K562 (cell line): ENCODE results near the gene HGS. TPM values are rescaled to one million over a fixed set of nuclear protein-coding genes. Genes with fewer than 3 reads are reported as not detected.

Source experiments
- CBX1 ChIP-seq: sonication (generic); IDR thresholded peaks from 2 replicates; pipeline ENCODE4 v1.6.1; 2016; ENCODE audit warnings: antibody characterized with exemption, low read depth, mild to moderate bottlenecking
- HDAC2 ChIP-seq: fragments of 450-650 bp; IDR thresholded peaks from 2 replicates; pipeline ENCODE4 v1.6.1; 2016; ENCODE audit warnings: mild to moderate bottlenecking
- MEIS2 ChIP-seq: fragments of 450-650 bp; IDR thresholded peaks from 2 replicates; pipeline ENCODE4 v1.6.1; 2014; ENCODE audit warnings: mild to moderate bottlenecking; ENCODE audit not compliant: partially characterized antibody
- SP1 ChIP-seq: sonication (generic); formaldehyde crosslinking; IDR thresholded peaks from 2 replicates; pipeline ENCODE4 v1.8.1; 2022; ENCODE audit warnings: mild to moderate bottlenecking, missing genetic modification reagents
- SUPT5H ChIP-seq: fragments of 450-650 bp; IDR thresholded peaks from 2 replicates; pipeline ENCODE4 v1.6.1; 2016
- TAF1 ChIP-seq: IDR thresholded peaks from 2 replicates; pipeline ENCODE4 v1.6.1; 2011; ENCODE audit warnings: mild to moderate bottlenecking, low read length, moderate library complexity; ENCODE audit not compliant: insufficient read depth, control insufficient read depth, severe bottlenecking; ENCODE audit errors: extremely low read depth
- TCF7L2 ChIP-seq: fragments of 150-350 bp; IDR thresholded peaks from 2 replicates; pipeline ENCODE4 v1.6.1; 2016; ENCODE audit warnings: low read depth, mild to moderate bottlenecking, low read length, moderate library complexity
- ZNF121 ChIP-seq: sonication (generic); formaldehyde crosslinking; conservative IDR thresholded peaks from 2 replicates; pipeline ENCODE4 v1.8.0; 2022; ENCODE audit warnings: missing genetic modification reagents
- polyA plus RNA-seq, 8 experiments: library from polyadenylated mRNA; depleted of rRNA in 4 of 8; stranded (reverse) in 5 of 8; unstranded in 3 of 8; fragments of >200 nt; fragmentation: Nextera tagmentation in 2 of 8; fragmentation: Illumina TruSeq in 1 of 8; extraction: Ambion mirVana in 2 of 8; extraction: Trizol in 1 of 8; gene quantifications; 2 replicates each; pipeline versions ENCODE4 v1.2.1 to v1.2.3, GENCODE V29; 2011 to 2014; ENCODE audit warnings: inconsistent platforms in 1 of 8, missing spikeins in 1 of 8
- total RNA-seq, 7 experiments: library from RNA; depleted of rRNA in 6 of 7; stranded (reverse); fragments of >200 nt in 6 of 7; fragmentation: Illumina TruSeq in 2 of 7; extraction: Trizol in 2 of 7; gene quantifications; 2 replicates each; pipeline versions ENCODE4 v1.2.1 to v1.2.3, GENCODE V29; 2011 to 2021; ENCODE audit warnings: low replicate concordance in 1 of 7
- TF ChIP-seq, protein P1 (sequence below): IDR thresholded peaks from 2 replicates; pipeline ENCODE4 v1.6.1; 2011; ENCODE audit warnings: borderline replicate concordance, low read depth, mild to moderate bottlenecking, moderate library complexity, low read length; ENCODE audit not compliant: insufficient read depth, poor library complexity, severe bottlenecking
- TF ChIP-seq, protein P2 (sequence below): fragments of 450-650 bp; IDR thresholded peaks from 2 replicates; pipeline ENCODE4 v1.6.1; 2017; ENCODE audit warnings: antibody characterized with exemption
- TF ChIP-seq, protein P3 (sequence below), 2 experiments: fragments of 250-450 bp in 1 of 2; fragments of 450-650 bp in 1 of 2; sonication (Bioruptor Pico) in 1 of 2; IDR thresholded peaks; 2 replicates each; pipeline versions ENCODE4 v1.6.1 to v1.8.0; 2016 to 2021; ENCODE audit warnings: mild to moderate bottlenecking in 2 of 2, moderate library complexity in 2 of 2, missing compliant biosample characterization in 1 of 2, missing genetic modification characterization in 1 of 2
- TF ChIP-seq, protein P4 (sequence below): fragments of 250-450 bp; sonication (Bioruptor Pico); IDR thresholded peaks from 2 replicates; pipeline ENCODE4 v1.4.0; 2020
- TF ChIP-seq, protein P5 (sequence below), 3 experiments: fragments of 200-800 bp in 1 of 3; fragments of 250-450 bp in 1 of 3; fragments of 450-650 bp in 1 of 3; sonication (Bioruptor Pico) in 1 of 3; sonication (Bioruptor generic) in 1 of 3; formaldehyde crosslinking in 1 of 3; IDR thresholded peaks; 2 replicates each; pipeline versions ENCODE4 v1.6.1 to v1.8.0; 2016 to 2022; ENCODE audit warnings: mild to moderate bottlenecking in 2 of 3, missing genetic modification characterization in 2 of 3, missing compliant biosample characterization in 1 of 3, moderate library complexity in 1 of 3
- TF ChIP-seq, protein P6 (sequence below): fragments of 450-650 bp; IDR thresholded peaks from 2 replicates; pipeline ENCODE4 v1.6.1; 2014; ENCODE audit warnings: low read depth, mild to moderate bottlenecking, moderate library complexity, borderline replicate concordance

Gene HGS
- total and polyA plus RNA-seq, 9 of the 15 experiments (the other 6 are each of a cell fraction or from before 2014, with no cell fraction given), result 3.9 to 176 (median 77.1) TPM

DNA sequence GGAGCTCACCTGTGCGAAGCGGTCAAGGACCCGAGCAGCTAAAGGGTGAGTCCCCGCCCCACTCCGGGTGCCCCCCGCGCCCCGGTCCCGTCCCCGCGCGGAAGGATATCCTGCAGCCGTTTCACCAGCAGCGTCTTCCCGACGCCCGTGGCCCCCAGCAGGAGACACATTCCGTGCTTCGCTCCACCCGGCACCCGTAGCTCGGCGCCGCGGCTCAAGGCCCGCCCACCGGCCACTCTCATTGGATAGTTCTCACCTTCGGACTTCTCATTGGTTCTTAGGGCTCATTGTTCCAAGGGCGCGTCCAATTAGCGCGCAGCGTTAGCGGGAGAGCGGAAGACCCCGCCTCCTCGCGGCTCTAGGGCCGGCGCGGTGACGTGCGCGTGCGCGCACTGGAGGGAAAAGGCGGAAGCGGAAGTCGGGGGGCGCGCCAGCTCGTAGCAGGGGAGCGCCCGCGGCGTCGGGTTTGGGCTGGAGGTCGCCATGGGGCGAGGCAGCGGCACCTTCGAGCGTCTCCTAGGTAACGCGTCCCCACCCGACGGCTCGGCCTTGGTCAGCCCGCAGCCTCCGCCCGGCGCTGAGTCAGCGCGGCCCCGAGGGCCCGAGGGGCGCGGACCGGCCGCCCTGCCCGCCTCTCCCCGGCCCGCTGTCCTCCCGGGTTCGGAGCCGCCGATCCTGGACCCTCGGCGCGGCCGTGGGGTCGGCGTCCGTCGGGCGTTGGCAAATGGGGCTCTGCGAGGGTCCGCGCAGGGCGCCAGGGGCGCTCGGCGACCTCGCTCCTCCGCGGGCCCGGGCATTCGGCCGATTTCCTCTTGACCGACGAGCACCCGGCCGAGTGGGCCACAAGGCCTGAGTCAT lies at the start of gene HGS, which contains the start of gene ARL16 (continued):
- TF ChIP-seq, protein P1, sequence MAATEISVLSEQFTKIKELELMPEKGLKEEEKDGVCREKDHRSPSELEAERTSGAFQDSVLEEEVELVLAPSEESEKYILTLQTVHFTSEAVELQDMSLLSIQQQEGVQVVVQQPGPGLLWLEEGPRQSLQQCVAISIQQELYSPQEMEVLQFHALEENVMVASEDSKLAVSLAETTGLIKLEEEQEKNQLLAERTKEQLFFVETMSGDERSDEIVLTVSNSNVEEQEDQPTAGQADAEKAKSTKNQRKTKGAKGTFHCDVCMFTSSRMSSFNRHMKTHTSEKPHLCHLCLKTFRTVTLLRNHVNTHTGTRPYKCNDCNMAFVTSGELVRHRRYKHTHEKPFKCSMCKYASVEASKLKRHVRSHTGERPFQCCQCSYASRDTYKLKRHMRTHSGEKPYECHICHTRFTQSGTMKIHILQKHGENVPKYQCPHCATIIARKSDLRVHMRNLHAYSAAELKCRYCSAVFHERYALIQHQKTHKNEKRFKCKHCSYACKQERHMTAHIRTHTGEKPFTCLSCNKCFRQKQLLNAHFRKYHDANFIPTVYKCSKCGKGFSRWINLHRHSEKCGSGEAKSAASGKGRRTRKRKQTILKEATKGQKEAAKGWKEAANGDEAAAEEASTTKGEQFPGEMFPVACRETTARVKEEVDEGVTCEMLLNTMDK, result peak; percentile 40
- TF ChIP-seq, protein P2, sequence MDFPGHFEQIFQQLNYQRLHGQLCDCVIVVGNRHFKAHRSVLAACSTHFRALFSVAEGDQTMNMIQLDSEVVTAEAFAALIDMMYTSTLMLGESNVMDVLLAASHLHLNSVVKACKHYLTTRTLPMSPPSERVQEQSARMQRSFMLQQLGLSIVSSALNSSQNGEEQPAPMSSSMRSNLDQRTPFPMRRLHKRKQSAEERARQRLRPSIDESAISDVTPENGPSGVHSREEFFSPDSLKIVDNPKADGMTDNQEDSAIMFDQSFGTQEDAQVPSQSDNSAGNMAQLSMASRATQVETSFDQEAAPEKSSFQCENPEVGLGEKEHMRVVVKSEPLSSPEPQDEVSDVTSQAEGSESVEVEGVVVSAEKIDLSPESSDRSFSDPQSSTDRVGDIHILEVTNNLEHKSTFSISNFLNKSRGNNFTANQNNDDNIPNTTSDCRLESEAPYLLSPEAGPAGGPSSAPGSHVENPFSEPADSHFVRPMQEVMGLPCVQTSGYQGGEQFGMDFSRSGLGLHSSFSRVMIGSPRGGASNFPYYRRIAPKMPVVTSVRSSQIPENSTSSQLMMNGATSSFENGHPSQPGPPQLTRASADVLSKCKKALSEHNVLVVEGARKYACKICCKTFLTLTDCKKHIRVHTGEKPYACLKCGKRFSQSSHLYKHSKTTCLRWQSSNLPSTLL, result no peak
- TF ChIP-seq SP1, result peak; percentile 91
- TF ChIP-seq TAF1, result peak; percentile 54
- TF ChIP-seq CBX1, result no peak
- TF ChIP-seq ZNF121 (CRISPR knock-in tag), result no peak
- peak; percentile 69 for TF ChIP-seq SUPT5H
- peak; percentile 83 for TF ChIP-seq MEIS2
- TF ChIP-seq, protein P3, sequence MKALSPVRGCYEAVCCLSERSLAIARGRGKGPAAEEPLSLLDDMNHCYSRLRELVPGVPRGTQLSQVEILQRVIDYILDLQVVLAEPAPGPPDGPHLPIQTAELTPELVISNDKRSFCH (CRISPR knock-in tag; IDR thresholded peaks at IDR 0.05), result no peak
- TF ChIP-seq, protein P3 (tag; IDR thresholded peaks at IDR 0.05), result no peak
- TF ChIP-seq, protein P4, sequence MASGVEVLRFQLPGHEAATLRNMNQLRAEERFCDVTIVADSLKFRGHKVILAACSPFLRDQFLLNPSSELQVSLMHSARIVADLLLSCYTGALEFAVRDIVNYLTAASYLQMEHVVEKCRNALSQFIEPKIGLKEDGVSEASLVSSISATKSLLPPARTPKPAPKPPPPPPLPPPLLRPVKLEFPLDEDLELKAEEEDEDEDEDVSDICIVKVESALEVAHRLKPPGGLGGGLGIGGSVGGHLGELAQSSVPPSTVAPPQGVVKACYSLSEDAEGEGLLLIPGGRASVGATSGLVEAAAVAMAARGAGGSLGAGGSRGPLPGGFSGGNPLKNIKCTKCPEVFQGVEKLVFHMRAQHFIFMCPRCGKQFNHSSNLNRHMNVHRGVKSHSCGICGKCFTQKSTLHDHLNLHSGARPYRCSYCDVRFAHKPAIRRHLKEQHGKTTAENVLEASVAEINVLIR (CRISPR knock-in tag), result no peak
- 0 out of 2 replicates have a peak, but pooled peaks have one; percentile 54 for TF ChIP-seq HDAC2
- no peak for TF ChIP-seq TCF7L2
- TF ChIP-seq, protein P5, sequence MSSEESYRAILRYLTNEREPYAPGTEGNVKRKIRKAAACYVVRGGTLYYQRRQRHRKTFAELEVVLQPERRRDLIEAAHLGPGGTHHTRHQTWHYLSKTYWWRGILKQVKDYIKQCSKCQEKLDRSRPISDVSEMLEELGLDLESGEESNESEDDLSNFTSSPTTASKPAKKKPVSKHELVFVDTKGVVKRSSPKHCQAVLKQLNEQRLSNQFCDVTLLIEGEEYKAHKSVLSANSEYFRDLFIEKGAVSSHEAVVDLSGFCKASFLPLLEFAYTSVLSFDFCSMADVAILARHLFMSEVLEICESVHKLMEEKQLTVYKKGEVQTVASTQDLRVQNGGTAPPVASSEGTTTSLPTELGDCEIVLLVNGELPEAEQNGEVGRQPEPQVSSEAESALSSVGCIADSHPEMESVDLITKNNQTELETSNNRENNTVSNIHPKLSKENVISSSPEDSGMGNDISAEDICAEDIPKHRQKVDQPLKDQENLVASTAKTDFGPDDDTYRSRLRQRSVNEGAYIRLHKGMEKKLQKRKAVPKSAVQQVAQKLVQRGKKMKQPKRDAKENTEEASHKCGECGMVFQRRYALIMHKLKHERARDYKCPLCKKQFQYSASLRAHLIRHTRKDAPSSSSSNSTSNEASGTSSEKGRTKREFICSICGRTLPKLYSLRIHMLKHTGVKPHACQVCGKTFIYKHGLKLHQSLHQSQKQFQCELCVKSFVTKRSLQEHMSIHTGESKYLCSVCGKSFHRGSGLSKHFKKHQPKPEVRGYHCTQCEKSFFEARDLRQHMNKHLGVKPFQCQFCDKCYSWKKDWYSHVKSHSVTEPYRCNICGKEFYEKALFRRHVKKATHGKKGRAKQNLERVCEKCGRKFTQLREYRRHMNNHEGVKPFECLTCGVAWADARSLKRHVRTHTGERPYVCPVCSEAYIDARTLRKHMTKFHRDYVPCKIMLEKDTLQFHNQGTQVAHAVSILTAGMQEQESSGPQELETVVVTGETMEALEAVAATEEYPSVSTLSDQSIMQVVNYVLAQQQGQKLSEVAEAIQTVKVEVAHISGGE (CRISPR knock-in tag; IDR thresholded peaks at IDR 0.05), result peak in 1 of 3 experiments; percentile 68; a peak in 2 of 6 replicates
- TF ChIP-seq, protein P6, sequence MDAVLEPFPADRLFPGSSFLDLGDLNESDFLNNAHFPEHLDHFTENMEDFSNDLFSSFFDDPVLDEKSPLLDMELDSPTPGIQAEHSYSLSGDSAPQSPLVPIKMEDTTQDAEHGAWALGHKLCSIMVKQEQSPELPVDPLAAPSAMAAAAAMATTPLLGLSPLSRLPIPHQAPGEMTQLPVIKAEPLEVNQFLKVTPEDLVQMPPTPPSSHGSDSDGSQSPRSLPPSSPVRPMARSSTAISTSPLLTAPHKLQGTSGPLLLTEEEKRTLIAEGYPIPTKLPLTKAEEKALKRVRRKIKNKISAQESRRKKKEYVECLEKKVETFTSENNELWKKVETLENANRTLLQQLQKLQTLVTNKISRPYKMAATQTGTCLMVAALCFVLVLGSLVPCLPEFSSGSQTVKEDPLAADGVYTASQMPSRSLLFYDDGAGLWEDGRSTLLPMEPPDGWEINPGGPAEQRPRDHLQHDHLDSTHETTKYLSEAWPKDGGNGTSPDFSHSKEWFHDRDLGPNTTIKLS, result peak; percentile 46
